ENCODE measurements around the gene TBC1D2B. TPM values are rescaled to one million over a fixed set of nuclear protein-coding genes. Genes with fewer than 3 reads are reported as not detected.
"Not testable (repeated sequence)": the region's sequence is repeated elsewhere in the genome, so short reads cannot be mapped to it uniquely, and the experiment has no call there.

Gene TBC1D2B
- total and polyA plus RNA-seq, 8 donors: 37.6 to 64.9 (median 49.2) TPM

DNA sequence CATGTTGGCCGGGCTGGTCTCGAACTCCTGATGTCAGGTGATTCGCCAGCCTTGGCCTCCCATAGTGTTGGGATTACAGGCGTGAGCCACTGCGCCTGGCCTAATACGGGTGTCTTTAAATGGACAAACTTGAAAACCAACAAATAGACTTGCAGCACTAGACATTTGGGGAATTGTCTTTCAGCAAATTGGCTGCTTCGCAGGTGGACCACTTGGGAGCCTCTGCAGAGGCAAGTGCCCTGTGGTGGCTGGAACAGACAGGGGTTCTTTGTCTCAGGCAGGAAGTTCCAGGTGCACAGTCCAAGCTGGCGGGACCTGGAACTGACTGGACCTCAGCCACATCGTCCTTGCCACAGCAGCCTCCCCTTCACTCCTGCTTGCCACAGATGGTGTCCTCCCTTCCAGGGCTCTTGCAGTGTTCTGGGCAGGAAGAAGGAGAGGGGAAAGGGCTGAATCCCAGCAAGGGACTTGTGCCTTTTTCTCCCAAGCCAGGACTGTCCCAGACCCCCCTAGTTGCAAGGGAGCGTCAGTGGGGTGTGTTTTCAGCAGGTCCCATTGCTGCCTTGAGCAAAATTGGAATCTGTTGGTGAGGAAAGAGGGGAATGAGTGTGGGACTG lies 94.3 kb downstream of the TBC1D2B start:
- Histone ChIP-seq H3K27ac (no peak overlapping the region), H3K4me1 (peaks cover 0 to 5% of the 10 kb centered on the region in 2 donors), H3K36me3 (no peaks in the 10 kb centered on the region), H3K27me3 (no peaks in the 10 kb centered on the region), H3K9me3 (no peaks in the 10 kb centered on the region), H3K4me3 (no peak overlapping the region)
- DNase-seq (peak in 1 of 4 donors; percentile 24), ATAC-seq (no peak)
- intact Hi-C loops (cut with DNase I): no loop called here
- TF ChIP-seq, protein P1, sequence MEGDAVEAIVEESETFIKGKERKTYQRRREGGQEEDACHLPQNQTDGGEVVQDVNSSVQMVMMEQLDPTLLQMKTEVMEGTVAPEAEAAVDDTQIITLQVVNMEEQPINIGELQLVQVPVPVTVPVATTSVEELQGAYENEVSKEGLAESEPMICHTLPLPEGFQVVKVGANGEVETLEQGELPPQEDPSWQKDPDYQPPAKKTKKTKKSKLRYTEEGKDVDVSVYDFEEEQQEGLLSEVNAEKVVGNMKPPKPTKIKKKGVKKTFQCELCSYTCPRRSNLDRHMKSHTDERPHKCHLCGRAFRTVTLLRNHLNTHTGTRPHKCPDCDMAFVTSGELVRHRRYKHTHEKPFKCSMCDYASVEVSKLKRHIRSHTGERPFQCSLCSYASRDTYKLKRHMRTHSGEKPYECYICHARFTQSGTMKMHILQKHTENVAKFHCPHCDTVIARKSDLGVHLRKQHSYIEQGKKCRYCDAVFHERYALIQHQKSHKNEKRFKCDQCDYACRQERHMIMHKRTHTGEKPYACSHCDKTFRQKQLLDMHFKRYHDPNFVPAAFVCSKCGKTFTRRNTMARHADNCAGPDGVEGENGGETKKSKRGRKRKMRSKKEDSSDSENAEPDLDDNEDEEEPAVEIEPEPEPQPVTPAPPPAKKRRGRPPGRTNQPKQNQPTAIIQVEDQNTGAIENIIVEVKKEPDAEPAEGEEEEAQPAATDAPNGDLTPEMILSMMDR (IDR thresholded peaks at IDR 0.05): no peak

DNA sequence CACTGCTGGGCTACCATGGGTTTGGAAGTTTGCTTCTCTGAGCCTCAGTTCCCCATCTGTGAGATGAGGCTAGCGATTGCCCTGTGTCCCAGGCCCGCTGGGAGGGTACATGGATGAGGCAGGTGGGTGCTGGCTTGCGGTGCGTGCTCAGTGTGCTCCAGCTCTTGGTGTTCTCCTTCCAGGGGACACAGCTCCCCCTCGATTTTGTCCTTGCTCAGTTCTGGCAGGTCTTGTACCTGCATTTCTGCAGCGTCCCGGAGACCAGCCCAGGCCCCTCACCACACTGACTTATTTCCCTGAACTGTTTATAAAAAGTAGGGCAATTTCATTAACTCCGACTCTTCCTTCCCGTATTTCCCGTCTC lies 95.4 kb downstream of the TBC1D2B start:
- ATAC-seq: no peak
- TF ChIP-seq, protein P1 (IDR thresholded peaks at IDR 0.05): no peak

DNA sequence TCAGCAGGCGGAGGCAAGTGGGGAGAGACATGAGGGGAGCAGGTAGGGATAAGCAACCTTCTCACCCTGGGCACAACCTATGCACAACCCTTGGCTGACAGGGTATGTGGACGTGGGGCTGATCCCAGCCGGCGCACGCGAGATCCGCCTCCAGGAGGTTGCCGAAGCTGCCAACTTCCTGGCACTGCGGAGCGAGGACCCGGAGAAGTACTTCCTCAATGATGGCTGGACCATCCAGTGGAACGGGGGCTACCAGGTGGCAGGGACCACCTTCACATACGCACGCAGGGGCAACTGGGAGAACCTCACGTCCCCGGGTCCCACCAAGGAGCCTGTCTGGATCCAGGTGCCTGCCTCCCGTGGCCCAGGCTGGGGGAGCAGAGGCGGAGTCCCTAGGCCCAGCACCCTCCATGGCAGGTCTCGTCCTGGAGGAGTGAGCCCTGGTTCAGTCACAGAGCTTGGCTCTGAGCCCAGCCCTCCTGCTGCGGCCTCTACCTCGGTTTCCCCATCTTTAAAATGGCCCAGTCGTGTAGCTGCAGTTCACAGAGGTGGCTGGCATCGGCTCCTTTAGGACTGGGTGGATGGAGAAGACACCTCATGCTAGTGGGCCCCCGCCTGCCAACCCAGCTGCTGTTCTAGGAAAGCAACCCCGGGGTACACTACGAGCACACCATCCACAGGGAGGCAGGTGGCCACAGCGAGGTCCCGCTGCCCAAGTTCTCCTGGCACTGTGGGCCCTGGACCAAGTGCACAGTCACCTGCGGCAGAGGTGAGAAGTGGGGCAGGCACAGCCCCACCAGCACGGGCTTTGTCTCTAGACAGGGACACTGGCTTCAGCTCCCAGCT lies 96.0 kb downstream of the TBC1D2B start:
- TF ChIP-seq, protein P1 (IDR thresholded peaks at IDR 0.05): no peak
- no peak for ATAC-seq
- no peak overlapping the region for H3K4me3 ChIP-seq

More for the DNA sequence above, 95.4 kb downstream of the TBC1D2B start:
- intact Hi-C loops (cut with DNase I): no loop called here
- Histone ChIP-seq H3K9me3 (no peaks in the 10 kb centered on the region), H3K4me1 (peaks cover 0 to 2% of the 10 kb centered on the region in 2 donors), H3K27ac (no peak overlapping the region), H3K36me3 (no peaks in the 10 kb centered on the region), H3K27me3 (no peaks in the 10 kb centered on the region), H3K4me3 (no peak overlapping the region)
- DNase-seq: peak in 1 of 4 donors; percentile 21

DNA sequence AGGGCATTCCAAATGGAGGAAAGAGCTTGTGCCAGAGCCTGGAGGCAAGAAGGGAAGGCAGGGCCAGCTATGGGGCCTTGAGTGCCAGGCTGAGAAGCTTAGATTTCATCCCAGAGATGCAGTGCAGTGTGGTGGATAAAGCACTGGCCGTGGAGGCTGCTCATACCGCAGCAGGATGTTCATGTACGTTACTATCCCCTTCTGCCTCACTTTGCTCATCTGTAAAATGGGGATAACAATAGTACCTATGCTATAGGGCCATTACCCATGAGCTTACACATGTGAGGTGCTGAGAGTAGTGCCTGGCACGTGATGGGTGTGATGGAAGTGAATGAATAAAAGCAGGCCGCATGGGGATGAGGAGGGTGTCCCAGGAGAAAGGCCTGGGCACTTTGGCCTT lies 96.8 kb downstream of the TBC1D2B start:
- intact Hi-C loops (cut with DNase I): not testable (repeated sequence)

More for the DNA sequence above, 96.0 kb downstream of the TBC1D2B start:
- Histone ChIP-seq H3K27me3 (no peaks in the 10 kb centered on the region), H3K9me3 (no peaks in the 10 kb centered on the region), H3K36me3 (no peaks in the 10 kb centered on the region), H3K27ac (no peak overlapping the region), H3K4me1 (no peaks in the 10 kb centered on the region)
- intact Hi-C loops (cut with DNase I): no loop called here
- peak in 1 of 4 donors; percentile 22 for DNase-seq

DNA sequence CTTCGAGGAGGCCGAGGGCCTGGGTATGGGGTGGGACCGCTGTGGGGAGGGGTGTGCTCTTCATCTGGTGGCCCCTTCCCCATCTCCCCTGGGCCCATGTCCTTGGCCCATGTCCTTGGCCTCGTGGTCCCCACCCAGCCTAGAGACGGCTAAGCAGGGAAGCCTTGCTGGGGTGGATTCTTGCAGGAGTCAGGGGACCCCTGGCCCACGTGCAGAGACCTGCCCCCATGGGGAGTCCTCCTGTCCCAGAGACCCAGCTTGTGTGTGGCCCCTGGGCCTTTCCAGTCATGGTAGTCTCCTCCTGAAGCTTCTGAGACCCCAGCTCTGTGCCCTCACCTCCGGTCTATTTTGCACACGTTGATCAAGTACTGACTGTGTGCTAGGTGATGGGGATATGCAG lies 97.4 kb downstream of the TBC1D2B start:
- no peak for ATAC-seq

More for the DNA sequence above, 96.8 kb downstream of the TBC1D2B start:
- DNase-seq, H3K4me1 ChIP-seq, H3K9me3 ChIP-seq, H3K27me3 ChIP-seq, ATAC-seq, H3K36me3 ChIP-seq, H3K4me3 ChIP-seq, H3K27ac ChIP-seq: not testable (repeated sequence)

DNA sequence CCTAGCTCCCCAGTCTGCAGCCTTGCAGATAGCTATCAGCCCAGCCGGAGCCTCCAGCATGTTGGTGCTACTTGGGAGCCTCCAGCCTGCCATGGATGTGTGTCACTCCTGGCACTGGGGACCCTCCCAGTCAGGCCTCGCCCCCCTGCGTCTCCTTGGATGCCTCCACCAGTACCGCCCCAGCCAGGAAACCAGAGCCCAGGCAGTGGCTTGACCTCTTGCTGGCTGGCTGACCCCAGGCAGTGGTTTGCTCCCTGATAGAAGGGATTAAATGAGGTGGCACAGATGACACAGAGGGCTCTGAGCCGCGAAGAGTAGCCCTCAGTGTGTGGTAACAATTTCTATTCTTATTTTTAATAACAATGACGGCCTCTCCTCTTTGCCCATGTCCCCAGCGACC lies 98.4 kb downstream of the TBC1D2B start:
- H3K36me3 ChIP-seq; intact Hi-C loops (cut with DNase I); H3K27me3 ChIP-seq; H3K4me3 ChIP-seq; H3K4me1 ChIP-seq; ATAC-seq; H3K9me3 ChIP-seq; H3K27ac ChIP-seq: not testable (repeated sequence)
- peak in 1 of 4 donors; percentile 26 for DNase-seq

More for the DNA sequence above, 97.4 kb downstream of the TBC1D2B start:
- intact Hi-C loops (cut with DNase I): no loop called here
- Histone ChIP-seq H3K4me1 (no peaks in the 10 kb centered on the region), H3K27me3 (no peaks in the 10 kb centered on the region), H3K27ac (no peak overlapping the region), H3K9me3 (no peaks in the 10 kb centered on the region), H3K36me3 (no peaks in the 10 kb centered on the region), H3K4me3 (no peak overlapping the region)
- DNase-seq: peak in 1 of 4 donors; percentile 10
- TF ChIP-seq, protein P1 (IDR thresholded peaks at IDR 0.05): no peak

DNA sequence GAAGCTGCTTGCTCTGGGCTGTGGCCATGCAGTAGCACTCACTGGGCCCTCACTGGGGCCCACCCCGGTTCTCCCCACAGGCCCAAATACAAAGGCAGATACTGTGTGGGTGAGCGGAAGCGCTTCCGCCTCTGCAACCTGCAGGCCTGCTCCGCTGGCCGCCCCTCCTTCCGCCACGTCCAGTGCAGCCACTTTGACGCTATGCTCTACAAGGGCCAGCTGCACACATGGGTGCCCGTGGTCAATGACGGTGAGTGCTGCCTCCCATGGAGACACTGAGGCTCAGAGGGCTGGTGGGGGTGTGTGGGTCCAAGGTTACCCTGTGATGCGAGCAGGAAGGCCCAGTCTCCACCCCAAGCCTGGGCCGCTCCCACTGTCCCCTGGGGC lies 98.8 kb downstream of the TBC1D2B start:
- ATAC-seq; H3K4me3 ChIP-seq; H3K36me3 ChIP-seq; DNase-seq; H3K9me3 ChIP-seq; H3K4me1 ChIP-seq; intact Hi-C loops (cut with DNase I); H3K27me3 ChIP-seq; H3K27ac ChIP-seq: not testable (repeated sequence)

DNA sequence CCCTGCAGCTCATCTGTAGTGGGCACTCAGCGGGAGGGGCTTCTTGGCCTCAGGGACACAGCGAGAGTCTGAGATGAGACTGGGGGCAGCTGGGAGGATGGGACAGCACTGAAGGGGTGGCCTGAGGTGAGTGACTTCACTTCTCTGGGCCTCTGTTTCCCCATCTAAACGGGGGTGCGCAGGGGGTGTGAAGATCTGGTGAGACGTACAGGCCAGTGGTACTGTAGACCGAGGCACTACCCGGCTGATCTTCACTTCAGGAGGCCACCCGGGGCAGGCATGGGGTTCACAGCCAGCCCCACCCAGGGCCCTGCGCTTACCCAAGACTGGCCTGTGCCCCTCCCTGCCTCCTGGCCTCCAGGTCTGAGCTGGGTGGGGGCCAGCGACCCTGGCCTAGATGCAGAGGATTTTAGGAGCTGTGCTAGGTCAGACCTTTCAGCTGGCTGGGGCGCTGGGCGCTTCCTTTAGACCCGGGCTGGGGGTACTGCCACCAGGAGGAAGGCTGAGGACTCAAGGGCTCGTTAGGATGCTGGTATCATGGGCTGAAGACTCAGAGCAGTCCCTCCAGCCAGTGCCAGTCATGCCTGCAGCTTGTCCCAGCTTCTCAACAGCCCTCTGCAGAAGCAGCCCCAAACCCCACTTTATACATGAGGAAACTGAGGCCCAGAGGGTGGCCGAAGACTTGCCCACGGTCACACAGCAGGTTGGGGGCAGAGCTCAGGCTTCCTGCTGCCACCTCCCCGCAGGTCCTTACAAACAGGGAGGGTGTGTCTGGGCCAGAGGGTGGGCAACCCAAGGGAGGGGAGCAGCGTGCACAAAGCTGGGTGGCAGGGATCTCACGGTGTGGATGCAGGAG lies 99.4 kb downstream of the TBC1D2B start:
- H3K9me3 ChIP-seq; H3K4me3 ChIP-seq; H3K4me1 ChIP-seq; H3K27me3 ChIP-seq; intact Hi-C loops (cut with DNase I); H3K27ac ChIP-seq; ATAC-seq; H3K36me3 ChIP-seq: not testable (repeated sequence)
- DNase-seq: peak in 1 of 4 donors; percentile 22

Measured in left lung (tissue), 10 donors.